Measurements from ENCODE around the gene MED29.

MED29 gene

DNA sequence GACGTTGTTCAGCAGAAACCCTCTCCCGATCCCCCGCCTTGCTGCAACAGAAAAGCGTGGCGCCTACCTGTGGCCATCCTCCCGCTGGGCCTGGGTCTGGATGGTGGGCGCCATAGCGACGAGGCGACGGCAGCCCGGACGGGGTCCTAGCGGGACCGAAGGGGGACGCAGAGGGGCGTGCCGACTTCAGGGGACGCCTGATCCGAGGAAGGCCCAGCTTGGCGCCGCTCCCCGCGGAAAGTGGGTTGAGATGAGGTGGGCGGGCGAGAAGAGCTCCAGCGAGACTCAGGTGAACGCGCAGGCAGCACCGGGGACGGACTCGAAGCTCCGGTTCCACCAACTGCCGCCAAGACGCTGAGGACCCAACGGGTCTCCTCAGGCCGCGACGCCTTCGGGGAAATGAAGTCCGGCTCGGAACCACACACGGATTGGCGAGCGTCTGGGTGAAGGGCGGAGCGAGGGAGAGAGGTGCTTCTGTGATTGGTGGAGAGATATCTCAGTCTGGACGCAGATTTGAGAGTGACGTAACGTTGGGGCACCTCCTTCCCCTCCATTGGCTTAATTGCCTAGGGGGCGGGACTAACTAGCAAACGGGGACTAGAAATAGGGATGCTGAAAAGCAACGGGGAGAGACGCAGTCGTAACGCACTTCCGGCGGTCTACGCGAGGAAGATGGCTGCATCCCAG, at the start of gene MED29, which contains the start of gene PAF1:
Gene MED29 (plus strand): TSS at position 628 of the 687 bp plus-strand sequence. CDS start 45 bp downstream, at position 673.
Gene PAF1 (minus strand): TSS at position 356 of the 687 bp plus-strand sequence. CDS start 242 bp downstream, at position 114.
- peak; percentile 100 for DNase-seq (ENCODE audit: low read depth)

- DNase-seq (ENCODE audit: low read depth) = peak; percentile 96
Measured at GRCh38 chr19:39341719-39342604, 49.2 kb upstream of the MED29 start, which contains the start of gene SAMD4B. SAMD4B (plus strand) TSS chr19:39342421; CDS start chr19:39356894, 14,473 bp downstream.

- peak; percentile 14 for DNase-seq (ENCODE audit: low read depth)
Measured at GRCh38 chr19:39342647-39343305, 48.4 kb upstream of the MED29 start.

GRCh38 chr19:39345956-39346355, 45.2 kb upstream of the MED29 start:
- no peak for DNase-seq (ENCODE audit: low read depth)

GRCh38 chr19:39347332-39348164, 43.6 kb upstream of the MED29 start:
- DNase-seq (ENCODE audit: low read depth) = peak; percentile 27

DNA sequence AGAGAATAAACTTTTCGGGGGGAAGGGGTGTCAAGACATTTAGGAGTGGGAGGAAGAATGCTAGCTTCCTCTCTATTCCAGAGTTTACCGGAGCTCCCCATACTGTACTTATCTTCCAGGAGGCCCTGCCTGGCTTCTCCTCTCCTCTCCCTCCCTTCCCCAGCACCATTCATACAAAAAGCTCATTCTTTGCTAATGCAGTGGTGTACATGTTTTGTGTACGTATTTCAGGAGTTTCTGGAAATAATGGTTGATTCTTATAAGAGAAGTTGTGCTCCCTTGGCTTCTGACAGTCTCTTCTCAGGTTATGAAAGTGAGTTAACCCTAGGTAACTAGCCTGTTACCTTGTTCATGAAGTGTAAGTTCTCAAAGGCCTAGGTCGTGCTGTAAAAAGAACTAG, 41.9 kb upstream of the MED29 start:
- DNase-seq (ENCODE audit: low read depth) = no peak

DNA sequence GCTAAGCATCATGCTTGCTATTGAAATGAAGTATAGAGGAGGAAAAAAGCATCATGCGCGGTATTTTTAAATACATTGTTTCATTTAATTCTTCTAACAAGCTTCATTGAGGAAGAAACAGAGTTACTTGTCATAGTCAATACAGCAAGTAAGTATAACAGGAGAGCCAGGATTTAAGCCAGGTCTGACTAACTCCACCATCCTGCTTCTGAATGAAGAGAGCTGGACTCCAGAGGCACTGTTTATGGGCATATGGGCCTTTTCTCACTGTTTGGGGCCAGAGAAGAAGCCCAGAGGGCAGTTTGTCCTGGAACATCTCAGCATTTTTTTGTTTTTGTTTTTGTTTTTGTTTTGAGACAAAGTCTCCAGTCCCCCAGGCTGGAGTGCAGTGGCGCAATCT, 41.0 kb upstream of the MED29 start:
- no peak for DNase-seq (ENCODE audit: low read depth)

GRCh38 chr19:39351537-39352064, 39.6 kb upstream of the MED29 start:
- DNase-seq (ENCODE audit: low read depth) = no peak

- DNase-seq (ENCODE audit: low read depth) = no peak
Measured at GRCh38 chr19:39352381-39353255, 38.6 kb upstream of the MED29 start.

GRCh38 chr19:39355253-39355652, 35.9 kb upstream of the MED29 start:
- no peak for DNase-seq (ENCODE audit: low read depth)

GRCh38 chr19:39356073-39356472, 35.1 kb upstream of the MED29 start:
- DNase-seq (ENCODE audit: low read depth) = no peak

DNA sequence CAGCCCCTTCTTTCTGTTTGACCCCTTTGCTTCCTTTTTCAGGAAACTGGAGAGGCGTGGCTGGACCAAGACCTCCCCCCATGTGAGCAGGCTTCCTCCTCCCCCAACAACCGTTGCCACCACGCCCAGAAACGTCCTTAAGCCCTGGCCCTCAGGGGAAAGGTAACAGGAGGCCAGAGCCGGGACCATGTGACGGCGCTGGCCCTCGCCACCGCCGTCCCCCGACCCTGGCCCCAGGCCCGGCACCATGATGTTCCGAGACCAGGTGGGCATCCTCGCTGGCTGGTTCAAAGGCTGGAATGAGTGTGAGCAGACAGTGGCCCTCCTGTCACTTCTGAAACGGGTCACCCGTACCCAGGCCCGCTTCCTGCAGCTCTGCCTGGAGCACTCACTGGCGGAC, 34.5 kb upstream of the MED29 start:
- DNase-seq (ENCODE audit: low read depth) = no peak

- no peak for DNase-seq (ENCODE audit: low read depth)
Measured at GRCh38 chr19:39359026-39359425, 32.2 kb upstream of the MED29 start.

DNA sequence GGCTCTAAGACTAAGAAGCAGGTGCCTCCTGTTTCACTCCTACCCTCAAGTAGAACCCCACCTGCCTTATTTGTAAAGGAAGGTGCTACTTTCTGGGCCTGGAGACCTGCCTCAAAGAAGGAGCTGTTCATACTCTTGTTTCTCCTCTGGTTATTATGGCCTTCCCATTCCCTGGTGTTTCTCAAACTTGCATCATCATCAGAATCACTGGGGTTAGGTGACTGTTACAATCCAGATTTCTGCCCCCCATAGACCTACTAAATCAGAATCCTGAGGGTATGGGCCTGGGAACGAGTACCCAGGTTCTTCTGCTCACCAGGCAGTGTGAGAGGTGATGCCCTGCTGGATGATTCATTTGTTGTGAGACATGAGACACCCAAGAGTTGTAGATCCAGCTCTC, 30.6 kb upstream of the MED29 start:
- no peak for DNase-seq (ENCODE audit: low read depth)

GRCh38 chr19:39362682-39363657, 28.2 kb upstream of the MED29 start:
- peak; percentile 78 for DNase-seq (ENCODE audit: low read depth)

- peak; percentile 52 for DNase-seq (ENCODE audit: low read depth)
Measured at GRCh38 chr19:39363901-39364457, 27.2 kb upstream of the MED29 start.

- no peak for DNase-seq (ENCODE audit: low read depth)
Measured at GRCh38 chr19:39365531-39365930, 25.6 kb upstream of the MED29 start.

DNA sequence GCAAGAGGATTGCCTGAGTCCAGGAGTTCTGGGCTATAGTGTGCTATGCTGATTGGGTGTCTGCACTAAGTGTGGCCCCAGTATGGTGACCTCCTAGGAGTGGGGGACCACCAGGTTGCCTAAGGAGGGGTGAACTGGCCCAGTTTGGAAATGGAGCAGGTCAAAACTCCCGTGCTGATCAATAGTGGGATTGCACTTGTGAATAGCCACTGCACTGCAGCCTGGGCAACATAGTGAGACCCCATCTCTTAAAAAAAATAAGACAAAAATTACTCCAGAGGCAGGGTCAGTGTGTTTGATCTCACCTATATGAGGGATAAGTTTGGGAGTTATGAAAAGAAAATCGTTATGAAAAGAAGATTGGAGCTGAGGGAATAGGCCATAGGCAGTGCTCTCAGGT, 22.0 kb upstream of the MED29 start:
- no peak for DNase-seq (ENCODE audit: low read depth)

DNA sequence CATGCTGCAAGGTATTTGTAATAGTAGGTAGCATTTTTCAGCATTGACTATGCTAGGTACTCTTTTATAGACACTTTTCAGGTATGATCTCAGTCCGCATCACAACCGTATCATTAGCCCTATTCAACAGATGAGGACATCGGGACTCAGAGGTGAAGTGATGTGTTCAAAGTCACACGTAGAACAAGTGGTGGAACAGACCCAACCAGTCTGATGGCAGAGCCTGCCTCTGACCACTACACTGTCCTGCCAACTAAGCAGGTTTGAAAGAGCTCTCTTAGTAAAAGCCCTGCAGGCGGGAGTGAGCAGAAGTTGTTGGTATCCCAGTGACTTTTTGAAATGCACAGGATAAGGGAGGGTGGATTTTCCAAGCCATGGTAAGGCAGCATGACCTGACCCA, 20.4 kb upstream of the MED29 start:
- no peak for DNase-seq (ENCODE audit: low read depth)
